ENCODE results near the gene ZMYND11.

- TF ChIP-seq CTCF (IDR thresholded peaks at IDR 0.05; ENCODE audit: poor library complexity) (no peak), EZH2 (IDR thresholded peaks at IDR 0.05; ENCODE audit: borderline replicate concordance) (no peak), EZH2phosphoT487 (IDR thresholded peaks at IDR 0.05; ENCODE audit: low read depth, severe bottlenecking, unreplicated experiment) (no peak)
Observed at GRCh38 chr10:92846-93245, 42.4 kb upstream of the ZMYND11 start.

Data from hepatocyte (in vitro differentiated cells).